ENCODE data around the gene RGS21.
"Not testable (repeated sequence)": the region's sequence is repeated elsewhere in the genome, so short reads cannot be mapped to it uniquely, and the experiment has no call there.

Gene RGS21, protein sequence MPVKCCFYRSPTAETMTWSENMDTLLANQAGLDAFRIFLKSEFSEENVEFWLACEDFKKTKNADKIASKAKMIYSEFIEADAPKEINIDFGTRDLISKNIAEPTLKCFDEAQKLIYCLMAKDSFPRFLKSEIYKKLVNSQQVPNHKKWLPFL

DNA sequence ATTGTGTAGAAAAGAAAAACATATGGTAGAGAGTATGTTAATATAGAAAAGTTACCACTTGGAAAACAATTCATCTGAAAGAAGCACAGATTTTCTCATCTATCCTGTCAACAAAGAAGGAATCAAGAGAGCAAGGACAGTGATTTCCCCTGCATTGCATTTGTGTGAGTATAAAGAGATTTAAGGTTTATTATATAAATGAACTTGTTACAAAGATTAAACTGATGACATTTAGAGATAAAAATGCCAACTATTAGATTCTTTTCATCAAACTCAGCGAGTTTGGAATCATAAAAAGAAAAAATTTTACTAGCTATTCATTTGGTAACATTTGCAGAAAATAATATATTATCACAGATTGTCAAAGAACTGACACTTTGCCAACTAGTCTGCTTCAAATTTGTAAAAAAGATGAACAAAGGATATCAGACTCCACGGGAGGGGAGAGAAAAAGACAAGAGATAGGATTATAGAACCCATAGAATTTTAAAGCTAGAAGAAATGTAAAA is at the start of gene RGS21:
RGS21 (plus strand) TSS at position 51 of the 509 bp plus-strand sequence. CDS start 26,045 bp downstream, outside the sequence.
- DNase-seq (ENCODE audit: low read depth) = no peak

DNA sequence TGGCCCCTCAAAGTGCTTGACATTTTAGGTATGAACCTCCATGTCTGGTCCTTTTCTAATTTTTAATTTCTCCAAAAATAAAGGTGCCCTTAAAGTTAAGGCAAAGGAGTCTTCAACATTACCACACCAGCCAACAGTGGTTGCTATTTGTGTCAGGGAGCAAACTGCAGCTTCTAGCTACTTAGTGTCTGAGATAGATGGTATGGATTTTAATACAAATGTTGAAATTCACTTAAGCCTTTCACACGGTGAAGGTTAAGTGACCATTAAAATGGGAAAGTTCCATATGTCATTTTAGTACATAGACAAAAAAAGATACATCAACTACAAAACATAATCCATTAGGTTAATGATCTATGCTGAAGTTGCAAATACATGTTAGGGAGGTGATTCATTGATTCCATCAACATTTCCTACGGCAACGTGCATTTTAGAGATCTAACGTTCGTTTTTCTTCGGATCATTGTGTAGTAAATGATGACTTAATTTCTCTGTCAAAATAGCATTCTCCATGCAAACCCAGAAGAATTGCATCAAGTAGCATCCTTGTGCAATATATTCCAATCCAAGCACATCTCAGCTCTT is 48.2 kb upstream of the RGS21 start:
- DNase-seq (ENCODE audit: low read depth) = no peak

DNA sequence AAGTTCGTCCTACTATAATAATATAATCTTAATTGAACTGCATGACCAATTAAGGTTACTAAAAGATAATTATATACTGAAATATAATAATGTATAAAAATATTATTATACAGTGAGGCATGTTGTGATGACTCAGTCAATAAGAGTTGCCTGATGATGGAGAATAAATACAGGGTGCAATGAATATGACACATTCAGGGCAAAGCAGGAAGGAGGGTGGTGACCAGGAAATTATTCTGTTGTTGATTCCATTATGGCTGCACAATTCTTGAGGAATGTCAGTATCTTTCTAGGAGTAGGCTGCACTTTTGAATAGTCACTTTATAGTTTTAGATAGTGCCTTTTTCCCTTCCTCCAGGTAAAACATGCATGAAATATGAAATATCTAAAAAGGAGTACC is 46.4 kb upstream of the RGS21 start:
- DNase-seq (ENCODE audit: low read depth) = no peak

DNA sequence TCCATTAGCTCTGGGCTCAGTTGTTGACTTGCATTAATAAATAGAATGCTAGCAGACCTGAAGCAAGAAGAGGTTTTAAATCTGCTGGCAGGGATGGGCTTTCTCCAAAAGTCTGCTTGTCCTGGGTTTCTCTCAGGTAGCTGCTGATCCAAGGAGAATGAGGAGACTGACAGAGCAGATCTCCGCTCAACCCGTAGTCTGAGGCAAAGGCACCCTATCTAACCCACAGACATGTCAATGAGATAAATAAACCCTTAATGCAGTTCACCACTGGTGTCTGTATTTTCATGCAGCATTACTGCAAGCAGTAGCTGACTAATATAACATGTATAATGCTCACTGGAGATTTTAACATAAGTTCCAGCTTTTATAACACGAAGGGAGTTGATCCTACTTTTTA is 44.1 kb upstream of the RGS21 start:
- DNase-seq (ENCODE audit: low read depth) = no peak

GRCh38 chr1:192274588-192274987 is 42.2 kb upstream of the RGS21 start:
- no peak for DNase-seq (ENCODE audit: low read depth)

- no peak for DNase-seq (ENCODE audit: low read depth)
Measured at GRCh38 chr1:192277635-192278034, 39.2 kb upstream of the RGS21 start.

DNA sequence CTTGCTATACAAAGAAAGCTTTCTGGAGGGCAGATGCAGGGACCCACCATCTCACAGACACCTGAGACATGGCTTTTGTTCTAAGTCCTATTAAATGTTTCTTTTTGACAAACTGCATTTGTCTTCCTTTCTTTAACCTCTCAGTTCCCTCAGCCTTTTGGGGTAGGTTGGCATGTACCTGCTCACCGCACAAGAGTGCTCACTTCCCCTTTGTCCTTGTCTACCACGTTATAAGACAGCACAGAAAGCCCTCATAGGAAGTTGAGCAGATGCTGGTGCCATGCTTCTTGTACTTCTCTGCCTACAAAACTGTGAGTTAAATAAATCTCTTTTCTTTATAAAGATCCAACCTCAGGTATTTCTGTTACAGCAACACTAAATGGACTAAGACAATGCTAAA is 31.9 kb upstream of the RGS21 start:
- DNase-seq (ENCODE audit: low read depth) = no peak

- no peak for DNase-seq (ENCODE audit: low read depth)
Measured at GRCh38 chr1:192303029-192303428, 13.8 kb upstream of the RGS21 start.

- DNase-seq (ENCODE audit: low read depth) = not testable (repeated sequence)
Measured at GRCh38 chr1:192308314-192308713, 8.5 kb upstream of the RGS21 start.

GRCh38 chr1:192311281-192311680 is 5.5 kb upstream of the RGS21 start:
- DNase-seq (ENCODE audit: low read depth) = no peak

GRCh38 chr1:192327997-192328396 is 11.2 kb downstream of the RGS21 start:
- no peak for DNase-seq (ENCODE audit: low read depth)

DNA sequence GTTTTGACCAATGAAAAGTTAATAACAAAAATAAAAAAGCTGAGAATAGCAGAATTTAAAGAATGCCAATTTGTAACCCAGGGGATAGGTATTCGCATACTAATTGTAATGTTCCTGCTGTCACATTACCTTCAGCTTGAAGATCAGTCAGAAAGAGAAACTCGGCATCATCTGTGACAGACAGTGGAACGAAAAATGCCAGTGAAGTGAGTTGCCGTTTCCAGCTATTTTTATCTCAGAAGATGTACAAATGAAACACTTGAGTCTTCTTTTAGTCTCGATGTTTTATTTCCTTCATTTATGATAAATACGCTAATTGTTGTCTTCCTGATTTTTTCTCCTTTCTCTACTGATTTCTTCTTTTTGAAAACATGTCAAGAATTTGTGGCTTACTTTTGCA is 26.1 kb downstream of the RGS21 start:
- no peak for DNase-seq (ENCODE audit: low read depth)

DNA sequence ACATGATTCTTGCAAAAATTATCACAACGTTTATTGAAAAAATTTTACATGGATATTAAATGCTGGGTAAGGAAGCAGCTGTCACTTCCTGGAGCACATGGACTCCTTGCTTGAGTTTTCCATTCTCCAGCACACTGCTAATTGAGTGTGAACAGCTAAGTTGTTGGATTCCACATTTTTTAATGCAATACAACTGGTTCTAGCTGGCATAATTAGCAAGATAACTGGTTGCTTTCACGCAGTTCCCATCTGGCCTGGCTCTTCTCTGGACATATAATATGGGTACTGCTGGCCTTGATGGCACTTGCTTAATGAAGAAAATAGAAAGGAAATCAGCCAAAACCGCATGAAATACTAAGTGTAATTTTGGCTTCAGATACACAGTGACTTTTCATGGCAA is 26.6 kb downstream of the RGS21 start:
- DNase-seq (ENCODE audit: low read depth) = no peak

DNA sequence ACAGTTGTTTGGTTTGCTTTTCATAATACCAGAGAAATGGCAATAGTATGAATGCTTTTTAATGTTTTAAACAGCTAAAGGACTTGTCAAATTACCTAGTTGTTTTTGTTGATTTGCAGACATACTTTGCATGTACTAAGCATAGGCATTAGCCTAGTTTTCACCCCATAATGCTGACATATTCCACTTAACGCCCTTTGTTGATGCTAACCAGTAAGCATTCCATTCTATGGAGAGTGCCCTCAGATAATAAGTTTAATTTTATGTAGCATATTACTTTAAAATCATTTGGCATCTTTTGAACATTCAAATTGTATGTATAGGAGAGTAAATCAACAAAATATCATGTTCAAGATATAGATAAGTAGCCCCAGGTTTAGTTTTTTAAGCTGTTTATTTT is 32.5 kb downstream of the RGS21 start:
- DNase-seq (ENCODE audit: low read depth) = no peak

DNA sequence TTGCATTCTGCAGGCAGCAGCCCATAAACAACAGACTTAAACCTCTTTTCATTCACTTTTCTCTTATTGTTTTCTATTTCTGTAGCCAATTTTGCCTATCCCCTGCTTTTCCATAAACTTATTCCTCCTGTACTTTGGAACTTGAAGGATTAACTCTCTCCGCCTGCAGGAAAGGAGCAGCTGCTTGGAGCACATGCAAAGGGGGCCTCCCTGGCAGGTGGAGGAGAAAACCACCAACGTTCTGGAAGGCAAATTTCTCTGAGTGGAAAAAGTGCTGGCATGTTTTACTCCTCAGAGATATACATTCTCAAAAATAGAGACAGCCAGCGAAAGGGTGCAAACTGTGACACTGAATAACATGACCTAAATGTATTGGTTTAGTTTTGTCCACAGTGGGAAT is 33.6 kb downstream of the RGS21 start:
- no peak for DNase-seq (ENCODE audit: low read depth)

GRCh38 chr1:192351550-192351949 is 34.8 kb downstream of the RGS21 start:
- DNase-seq (ENCODE audit: low read depth) = no peak

DNA sequence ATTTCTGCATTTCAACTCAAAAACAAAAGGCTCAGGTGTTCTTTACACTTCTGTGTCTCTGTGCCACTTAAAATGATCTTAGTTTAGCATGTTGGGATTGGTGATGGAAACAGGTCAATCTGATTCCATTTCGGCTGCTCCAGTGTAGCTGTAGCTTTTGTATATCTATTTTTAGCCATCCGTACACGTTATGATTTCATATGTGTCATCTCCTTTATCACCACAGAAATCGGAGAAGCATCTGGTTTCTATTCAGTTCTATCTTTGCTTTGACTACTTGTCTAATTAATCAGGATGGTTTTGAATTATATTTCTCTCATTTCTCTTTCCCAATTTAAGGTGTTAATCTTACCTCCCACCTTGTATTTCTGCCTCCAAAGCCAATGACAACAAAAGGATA is 41.1 kb downstream of the RGS21 start:
- DNase-seq (ENCODE audit: low read depth) = no peak

- no peak for DNase-seq (ENCODE audit: low read depth)
Measured at GRCh38 chr1:192358402-192358801, 41.6 kb downstream of the RGS21 start.

DNA sequence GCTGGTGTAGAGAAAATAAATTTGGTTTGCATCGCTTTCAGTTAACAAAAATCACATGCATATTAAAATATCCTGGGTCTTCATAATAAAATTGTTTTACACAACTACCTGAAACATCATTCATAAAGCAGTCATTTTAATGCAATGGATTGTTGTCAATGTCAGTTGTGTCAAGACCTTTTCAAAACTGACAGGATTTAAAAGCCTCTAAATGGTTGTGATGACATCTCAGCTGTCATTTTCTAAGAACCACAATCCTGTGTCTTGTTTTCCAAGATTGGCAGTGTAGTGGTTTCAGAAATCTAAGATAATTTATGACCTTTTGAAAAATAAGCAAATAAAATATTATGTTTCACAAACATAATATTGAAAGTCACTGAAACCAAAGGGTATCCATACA is 42.0 kb downstream of the RGS21 start:
- no peak for DNase-seq (ENCODE audit: low read depth)

DNA sequence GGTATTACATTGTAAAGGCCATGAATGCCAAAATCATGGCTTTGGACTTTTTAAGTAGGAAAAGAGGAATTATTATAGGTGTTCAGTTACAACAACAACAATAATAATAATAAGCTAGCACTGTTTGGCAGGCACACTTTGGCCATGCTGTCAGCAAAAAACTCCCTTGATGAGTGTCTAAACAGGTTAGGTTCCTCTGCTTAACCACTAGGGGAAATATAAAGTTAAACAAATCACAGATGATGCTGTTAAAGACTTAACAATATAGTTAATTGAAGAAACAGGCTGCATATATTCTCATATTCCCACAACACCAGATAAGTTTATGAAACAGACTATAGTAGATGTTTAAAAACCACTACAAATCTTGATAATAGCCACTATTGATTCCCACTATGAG is 46.4 kb downstream of the RGS21 start:
- no peak for DNase-seq (ENCODE audit: low read depth)

GRCh38 chr1:192367436-192367835 is 50.6 kb downstream of the RGS21 start:
- DNase-seq (ENCODE audit: low read depth) = no peak

GRCh38 chr1:192375306-192375705 is 58.5 kb downstream of the RGS21 start:
- DNase-seq (ENCODE audit: low read depth) = no peak

DNA sequence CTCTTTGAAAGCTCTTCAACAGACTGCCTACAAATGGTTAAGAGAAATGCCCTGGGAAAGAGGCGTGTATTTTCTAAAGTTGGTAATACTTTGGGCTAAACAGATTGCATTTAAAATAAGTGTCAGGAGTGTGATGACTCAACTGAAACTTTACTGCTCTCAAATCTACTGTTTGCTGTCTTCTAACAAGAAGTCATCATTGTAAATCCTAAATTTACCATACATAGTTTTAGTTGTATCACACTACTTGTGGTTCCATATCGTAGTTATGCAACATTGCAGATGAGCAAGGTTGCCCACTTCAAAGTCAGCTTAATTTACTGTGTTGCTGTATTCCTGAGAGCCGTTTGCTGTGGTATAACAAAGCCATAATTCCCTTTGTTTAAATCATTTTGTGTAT is 59.6 kb downstream of the RGS21 start:
- DNase-seq (ENCODE audit: low read depth) = no peak

GRCh38 chr1:192378276-192378675 is 61.5 kb downstream of the RGS21 start:
- no peak for DNase-seq (ENCODE audit: low read depth)

Data from stimulated activated CD4-positive, alpha-beta T cell treated with anti-CD3 and anti-CD28 coated beads, Interleukin-2, amount 100 ng/mL, for 4 hours (primary cell).